ENCODE data around the gene TEKT3. TPM values are rescaled to one million over a fixed set of nuclear protein-coding genes. Genes with fewer than 3 reads are reported as not detected.
A peak's percentile ranks its signal among the peaks of the same experiment; 100 is the strongest.

TEKT3 gene
- total RNA-seq, 6 donors from 2014 or later, result 0.64 to 4.1 (median 1.8) TPM; not detected in 1

GRCh38 chr17:15384142-15384787 is 42.9 kb upstream of the TEKT3 start:
- peak in 1 of 2 donors; percentile 62 for ATAC-seq (ENCODE audit: low FRiP score in 2 of 2)
- peak overlapping the region in 1 of 4 donors; percentile 21 for H3K4me3 ChIP-seq

GRCh38 chr17:15382914-15383313 is 41.5 kb upstream of the TEKT3 start:
- Histone ChIP-seq H3K4me3 (no peak overlapping the region), H3K27me3 (no peaks in the 10 kb centered on the region), H3K9me3 (no peaks in the 10 kb centered on the region), H3K36me3 (no peaks in the 10 kb centered on the region), H3K27ac (no peak overlapping the region), H3K4me1 (peaks cover 0 to 5% (median 1%) of the 10 kb centered on the region in 4 donors)
- 100% methylated on average over 1 of the region's 1 CpG for WGBS, 2 donors
- no peak for ATAC-seq (ENCODE audit: low FRiP score in 2 of 2)
- DNase-seq, result no peak
- TF ChIP-seq POLR2A (IDR thresholded peaks at IDR 0.05) (no peak), POLR2AphosphoS5 (IDR thresholded peaks at IDR 0.05) (no peak), CTCF (IDR thresholded peaks at IDR 0.05) (no peak), EP300 (IDR thresholded peaks at IDR 0.05) (no peak)

More at GRCh38 chr17:15384142-15384787, 42.9 kb upstream of the TEKT3 start:
- H3K27ac ChIP-seq, result peak overlapping the region; percentile 40 to 80 (median 62)
- no peaks in the 10 kb centered on the region for H3K36me3 ChIP-seq
- no peaks in the 10 kb centered on the region for H3K27me3 ChIP-seq
- H3K4me1 ChIP-seq, result peaks cover 0 to 5% (median 1%) of the 10 kb centered on the region in 4 donors
- no peaks in the 10 kb centered on the region for H3K9me3 ChIP-seq
- DNase-seq, result no peak
- WGBS, 2 donors, result 45 to 51% methylated on average over 9 of the region's 9 CpGs
- TF ChIP-seq EP300 (IDR thresholded peaks at IDR 0.05) (no peak), POLR2AphosphoS5 (IDR thresholded peaks at IDR 0.05) (peak; percentile 45 to 65)

- no peak for DNase-seq
- H3K4me1 ChIP-seq, result peaks cover 0 to 5% (median 1%) of the 10 kb centered on the region in 4 donors
- no peak for TF ChIP-seq CTCF (IDR thresholded peaks at IDR 0.05)
- TF ChIP-seq EP300 (IDR thresholded peaks at IDR 0.05), result no peak
- TF ChIP-seq POLR2A (IDR thresholded peaks at IDR 0.05), result no peak
- no peak for TF ChIP-seq POLR2AphosphoS5 (IDR thresholded peaks at IDR 0.05)
- no peaks in the 10 kb centered on the region for H3K27me3 ChIP-seq
- no peak overlapping the region for H3K27ac ChIP-seq
- 52 to 60% methylated on average over 2 of the region's 2 CpGs for WGBS, 2 donors
- H3K4me3 ChIP-seq, result no peak overlapping the region
- ATAC-seq (ENCODE audit: low FRiP score in 2 of 2), result no peak
- no peaks in the 10 kb centered on the region for H3K36me3 ChIP-seq
- no peaks in the 10 kb centered on the region for H3K9me3 ChIP-seq
Observed at GRCh38 chr17:15381707-15382106, 40.3 kb upstream of the TEKT3 start.

- H3K9me3 ChIP-seq, result no peaks in the 10 kb centered on the region
- H3K4me1 ChIP-seq, result peaks cover 0 to 5% (median 1%) of the 10 kb centered on the region in 4 donors
- DNase-seq (no peak), ATAC-seq (ENCODE audit: low FRiP score in 2 of 2) (no peak)
- no peak overlapping the region for H3K27ac ChIP-seq
- H3K27me3 ChIP-seq, result no peaks in the 10 kb centered on the region
- no peak overlapping the region for H3K4me3 ChIP-seq
- H3K36me3 ChIP-seq, result no peaks in the 10 kb centered on the region
- WGBS, 2 donors, result 61 to 73% methylated on average over 4 of the region's 4 CpGs
- TF ChIP-seq POLR2AphosphoS5 (IDR thresholded peaks at IDR 0.05), result no peak
Observed at GRCh38 chr17:15380446-15380845, 39.0 kb upstream of the TEKT3 start.

- WGBS, 2 donors, result 90 to 92% methylated on average over 5 of the region's 5 CpGs
- Histone ChIP-seq H3K4me1 (peaks cover 0 to 5% (median 1%) of the 10 kb centered on the region in 4 donors), H3K4me3 (no peak overlapping the region), H3K9me3 (no peaks in the 10 kb centered on the region), H3K36me3 (no peaks in the 10 kb centered on the region), H3K27me3 (no peaks in the 10 kb centered on the region), H3K27ac (no peak overlapping the region)
- ATAC-seq (ENCODE audit: low FRiP score in 2 of 2) (no peak), DNase-seq (no peak)
- TF ChIP-seq EP300 (IDR thresholded peaks at IDR 0.05) (no peak), CTCF (IDR thresholded peaks at IDR 0.05) (no peak), POLR2A (IDR thresholded peaks at IDR 0.05) (no peak), POLR2AphosphoS5 (IDR thresholded peaks at IDR 0.05) (no peak)
Observed at GRCh38 chr17:15379659-15380058, 38.3 kb upstream of the TEKT3 start.

- 75 to 89% methylated on average over 4 of the region's 4 CpGs for WGBS, 2 donors
- H3K27ac ChIP-seq, result no peak overlapping the region
- no peaks in the 10 kb centered on the region for H3K36me3 ChIP-seq
- ATAC-seq (ENCODE audit: low FRiP score in 2 of 2) (no peak), DNase-seq (no peak)
- no peak for TF ChIP-seq EP300 (IDR thresholded peaks at IDR 0.05)
- no peak for TF ChIP-seq CTCF (IDR thresholded peaks at IDR 0.05)
- no peak for TF ChIP-seq POLR2A (IDR thresholded peaks at IDR 0.05)
- no peak for TF ChIP-seq POLR2AphosphoS5 (IDR thresholded peaks at IDR 0.05)
- no peaks in the 10 kb centered on the region for H3K9me3 ChIP-seq
- H3K4me1 ChIP-seq, result no peaks in the 10 kb centered on the region
- H3K27me3 ChIP-seq, result no peaks in the 10 kb centered on the region
- H3K4me3 ChIP-seq, result no peak overlapping the region
Observed at GRCh38 chr17:15378243-15378642, 36.8 kb upstream of the TEKT3 start.
